IPS-11a (cell line): ENCODE results near the gene C5orf22.
"Not testable (repeated sequence)": the region's sequence is repeated elsewhere in the genome, so short reads cannot be mapped to it uniquely, and the experiment has no call there.

Experiments
- H3K4me3 ChIP-seq: one replicate; pipeline ENCODE4 v1.5.1; 2013; ENCODE audit warnings: low read depth, low read length, control low read depth

C5orf22 gene

GRCh38 chr5:31551878-31552277, 19.8 kb downstream of the C5orf22 start:
- H3K4me3 ChIP-seq, result no peak overlapping the region

GRCh38 chr5:31553863-31554262, 21.8 kb downstream of the C5orf22 start:
- H3K4me3 ChIP-seq, result no peak overlapping the region

DNA sequence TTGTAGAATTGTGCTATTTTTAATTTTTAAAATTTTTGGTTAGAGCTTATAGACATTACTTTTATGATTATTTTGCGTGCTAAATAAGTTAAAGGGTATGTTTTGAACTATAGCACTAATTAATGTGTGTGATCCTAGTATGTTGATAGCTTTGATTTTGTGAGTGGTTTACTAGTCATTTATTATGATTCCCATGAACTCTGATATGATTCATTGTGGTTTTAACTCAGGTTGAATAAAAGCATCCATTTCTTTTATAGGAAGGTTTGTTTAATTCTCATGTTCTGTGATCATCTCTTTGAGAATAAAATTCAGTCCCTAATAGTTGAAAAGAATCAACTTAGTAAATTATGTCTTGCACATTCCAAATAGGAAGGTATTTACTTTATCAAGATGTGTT, 22.5 kb downstream of the C5orf22 start:
- H3K4me3 ChIP-seq, result no peak overlapping the region

DNA sequence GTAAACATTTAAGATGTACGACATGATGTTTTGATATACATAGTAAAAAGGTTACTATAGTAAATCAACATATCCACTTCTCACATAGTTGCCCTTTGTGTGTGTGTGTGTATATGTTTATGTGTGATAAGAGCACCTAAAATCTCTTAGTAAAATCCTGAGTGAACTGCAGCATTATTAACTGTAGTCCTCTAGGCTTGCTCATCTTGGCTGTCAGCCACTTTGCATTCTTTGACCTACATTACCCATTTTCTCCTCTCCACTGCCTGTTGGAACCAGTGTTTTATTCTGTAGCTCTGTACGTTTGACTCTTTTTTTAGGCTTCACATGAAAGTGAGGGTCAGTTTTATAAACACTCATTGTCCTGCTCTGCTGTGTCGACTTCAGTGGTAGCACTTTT, 24.4 kb downstream of the C5orf22 start:
- H3K4me3 ChIP-seq, result no peak overlapping the region

DNA sequence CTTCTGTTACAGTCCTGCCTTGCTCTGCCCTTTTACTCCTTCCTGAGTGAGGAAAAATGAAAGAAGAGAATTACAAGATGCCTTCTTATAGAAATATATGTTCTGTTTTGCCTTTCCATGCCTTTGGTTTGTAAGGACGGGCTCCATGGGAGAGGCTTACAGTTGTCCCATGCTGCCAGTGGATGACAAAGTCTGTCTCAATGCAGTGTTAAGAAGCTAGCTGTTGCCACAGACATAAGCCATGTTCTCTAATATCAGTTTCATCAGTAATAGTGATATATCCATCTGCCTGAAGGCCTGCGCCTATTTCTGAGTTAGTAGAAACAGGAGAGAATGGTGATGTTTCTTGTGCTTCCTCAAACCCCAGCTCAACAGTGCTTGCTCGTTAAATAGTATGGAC, 27.8 kb downstream of the C5orf22 start:
- no peak overlapping the region for H3K4me3 ChIP-seq

- H3K4me3 ChIP-seq, result no peak overlapping the region
These were observed 29.8 kb downstream of the C5orf22 start for GRCh38 chr5:31561946-31562345.

DNA sequence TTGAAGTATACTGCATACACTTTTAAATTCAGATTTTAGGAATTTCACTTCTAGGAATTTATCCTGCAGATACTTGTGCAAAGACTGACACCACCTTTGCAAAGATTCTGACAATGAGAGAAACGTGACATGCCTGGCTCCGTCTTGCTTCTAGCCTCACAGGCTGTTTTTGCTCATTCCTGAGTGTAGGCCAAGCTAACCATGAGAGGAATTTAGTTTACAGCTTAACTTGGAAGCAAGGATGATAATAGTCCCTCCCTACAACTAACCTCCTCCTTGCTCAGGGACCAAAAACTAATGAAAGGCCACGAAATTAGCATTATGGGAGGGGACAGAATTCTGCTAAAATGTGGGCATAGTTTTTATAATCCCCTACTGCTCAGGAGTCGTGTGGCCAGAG, 31.1 kb downstream of the C5orf22 start:
- H3K4me3 ChIP-seq, result no peak overlapping the region

DNA sequence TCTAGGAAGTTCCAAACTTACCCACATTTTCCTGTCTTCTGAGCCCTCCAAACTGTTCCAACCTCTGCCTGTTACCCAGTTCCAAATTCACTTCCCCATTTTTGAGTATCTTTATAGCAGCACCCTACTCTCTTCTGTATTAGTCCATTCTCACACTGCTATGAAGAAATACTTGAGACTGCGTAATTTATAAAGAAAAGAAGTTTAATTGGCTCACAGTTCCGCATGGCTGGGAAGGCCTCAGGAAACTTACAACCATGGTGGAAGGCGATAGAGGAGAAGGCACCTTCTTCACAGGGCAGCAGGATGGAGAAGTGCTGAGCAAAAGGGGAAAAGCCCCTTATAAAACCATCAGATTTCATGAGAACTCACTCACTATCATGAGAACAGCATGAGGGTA, 34.3 kb downstream of the C5orf22 start:
- not testable (repeated sequence) for H3K4me3 ChIP-seq

GRCh38 chr5:31568302-31568835, 36.3 kb downstream of the C5orf22 start:
- H3K4me3 ChIP-seq, result no peak overlapping the region

DNA sequence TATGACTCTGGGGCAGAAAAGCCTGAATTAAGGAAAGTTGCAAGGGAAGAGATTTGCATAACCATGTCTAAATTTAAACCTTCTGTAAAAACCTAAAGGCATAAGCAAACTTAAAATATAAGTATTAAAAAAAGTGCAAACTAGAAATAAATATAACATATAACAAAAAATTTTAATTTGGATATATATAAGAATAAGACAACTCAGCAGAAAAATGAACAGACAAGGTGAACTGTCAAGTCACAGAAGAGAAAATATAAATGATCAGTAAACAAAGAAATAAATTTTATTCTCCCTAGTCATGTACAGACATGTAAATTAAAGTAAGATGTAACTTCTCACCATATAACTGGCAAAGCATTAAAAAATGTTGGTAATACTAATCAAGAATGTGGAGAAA, 37.0 kb downstream of the C5orf22 start:
- H3K4me3 ChIP-seq, result no peak overlapping the region

DNA sequence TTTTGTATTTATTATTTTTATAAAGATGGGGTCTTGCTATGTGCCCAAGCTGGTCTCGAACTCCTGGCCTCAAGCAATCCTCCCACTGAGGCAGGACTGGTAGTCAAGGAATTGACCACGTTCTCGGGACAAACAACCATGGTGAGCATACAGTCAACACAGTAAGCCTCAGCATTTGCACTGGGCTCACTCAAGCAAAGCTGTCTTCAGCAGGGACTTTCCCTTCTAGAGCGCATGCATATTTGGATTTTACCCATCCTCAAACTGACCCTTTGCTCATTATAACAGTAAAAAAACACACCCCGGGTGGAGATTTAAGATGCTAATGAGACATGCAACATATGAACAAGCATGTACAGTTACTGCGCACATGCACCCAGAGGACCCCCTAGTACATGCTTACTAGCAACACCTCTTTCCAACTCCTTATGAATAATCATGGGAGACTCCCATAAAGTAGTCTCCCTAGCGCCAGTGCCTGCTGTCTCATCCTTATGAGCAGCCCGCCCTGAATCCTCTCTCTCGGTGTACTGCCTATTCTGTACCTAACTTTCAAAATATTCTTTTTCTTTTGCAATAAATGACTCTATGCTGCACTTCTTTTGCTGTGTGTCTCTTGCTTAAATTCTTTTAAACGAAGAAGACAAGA, 41.5 kb downstream of the C5orf22 start:
- H3K4me3 ChIP-seq, result no peak overlapping the region

- no peak overlapping the region for H3K4me3 ChIP-seq
These were observed 42.7 kb downstream of the C5orf22 start for GRCh38 chr5:31574772-31575171.

DNA sequence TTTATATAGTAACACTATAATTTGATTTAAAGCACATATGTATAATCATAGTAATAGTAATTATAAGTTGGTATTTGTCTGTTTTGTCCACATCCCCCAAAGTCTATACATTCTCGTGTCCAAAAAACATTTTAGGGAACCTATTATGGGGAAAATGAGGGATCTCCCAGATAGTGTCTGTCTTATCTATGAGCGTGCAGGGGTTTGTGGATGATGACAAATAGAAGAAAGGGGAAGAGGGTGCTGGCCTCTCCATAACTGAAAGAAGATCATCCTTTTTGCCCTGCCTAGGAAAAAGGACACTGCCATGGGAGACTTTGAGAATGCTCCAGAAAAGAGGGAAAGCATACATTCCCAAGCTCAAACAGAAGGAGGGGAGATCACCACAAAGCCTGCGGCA, 45.3 kb downstream of the C5orf22 start:
- no peak overlapping the region for H3K4me3 ChIP-seq

DNA sequence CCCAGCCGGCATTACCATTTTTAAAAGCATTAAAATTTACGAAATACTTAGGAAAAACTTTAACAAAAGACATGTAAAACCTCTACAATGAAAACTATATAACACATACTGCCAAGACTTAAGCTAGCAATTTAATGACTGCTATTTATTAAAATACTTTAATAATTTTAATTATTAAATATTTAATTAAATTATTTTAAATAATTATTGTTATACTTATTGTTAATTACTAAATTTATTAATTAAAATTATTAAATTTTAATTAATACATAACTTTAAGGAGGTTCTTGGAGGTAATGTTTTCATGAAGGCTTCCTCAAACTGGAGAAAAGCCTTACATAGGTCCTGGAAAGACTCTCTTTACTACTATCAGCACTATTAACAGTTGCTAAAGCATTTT, 47.5 kb downstream of the C5orf22 start:
- H3K4me3 ChIP-seq, result no peak overlapping the region

DNA sequence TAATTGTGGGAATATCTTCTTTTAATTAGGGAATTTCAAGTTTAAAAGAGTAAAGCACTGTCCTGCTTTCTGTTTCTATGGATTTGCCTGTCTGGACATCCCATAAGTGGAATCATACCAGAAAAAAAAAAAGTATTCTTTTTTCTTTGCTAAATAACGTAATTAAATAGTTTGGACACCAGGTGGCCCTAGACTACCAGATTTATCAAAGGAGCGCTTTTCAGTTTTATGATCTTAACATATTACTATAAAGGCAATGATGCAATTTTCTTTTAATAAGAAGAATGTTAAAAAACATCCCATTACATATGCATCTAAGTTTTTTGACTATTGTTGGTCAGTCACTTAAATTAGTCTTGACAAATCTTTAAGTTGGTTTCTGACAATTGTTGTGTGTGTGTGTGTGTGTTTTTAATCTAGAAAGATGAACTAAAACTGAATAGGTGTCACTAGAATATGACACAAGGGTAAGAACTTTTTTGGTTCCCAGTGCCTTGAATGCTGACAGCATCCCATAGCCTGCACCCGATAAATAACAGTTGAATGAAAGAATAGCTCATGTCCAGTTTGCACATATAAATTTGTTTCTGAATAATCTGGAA, 49.5 kb downstream of the C5orf22 start:
- no peak overlapping the region for H3K4me3 ChIP-seq

- no peak overlapping the region for H3K4me3 ChIP-seq
These were observed 51.0 kb downstream of the C5orf22 start for GRCh38 chr5:31583129-31583528.

DNA sequence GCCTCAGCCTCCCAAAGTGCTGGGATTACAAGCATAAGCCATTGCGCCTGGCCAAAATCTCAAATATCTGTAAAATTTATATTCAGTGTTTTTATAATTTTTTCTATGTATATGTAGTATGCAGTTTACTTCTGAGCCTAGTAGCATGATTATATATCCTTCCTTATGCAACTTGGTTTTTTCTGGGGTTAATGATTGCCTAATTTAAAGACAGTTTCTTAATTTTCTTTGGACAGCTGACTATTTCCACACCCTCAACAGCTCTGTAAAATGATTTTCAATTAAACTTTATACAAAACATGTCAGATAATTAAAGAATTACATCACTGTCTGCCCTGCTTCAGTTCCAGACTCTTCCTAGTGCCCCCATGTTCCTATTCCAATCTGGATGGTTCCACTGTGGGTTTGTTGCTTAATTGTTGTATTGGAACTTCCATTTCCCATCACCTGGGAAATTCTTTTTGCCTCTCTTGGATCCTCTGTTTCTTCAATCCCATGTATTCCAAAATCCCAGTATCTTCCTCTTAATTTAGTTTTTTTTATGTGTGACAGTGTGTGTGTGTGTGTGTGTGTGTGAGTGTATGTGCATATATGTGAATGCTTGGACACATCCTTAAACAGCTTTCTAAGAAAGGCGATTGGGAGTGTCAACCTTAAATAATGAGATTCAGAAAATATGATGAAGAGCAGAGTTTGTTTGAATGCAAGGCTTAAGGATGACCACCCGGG, 53.2 kb downstream of the C5orf22 start:
- no peak overlapping the region for H3K4me3 ChIP-seq

DNA sequence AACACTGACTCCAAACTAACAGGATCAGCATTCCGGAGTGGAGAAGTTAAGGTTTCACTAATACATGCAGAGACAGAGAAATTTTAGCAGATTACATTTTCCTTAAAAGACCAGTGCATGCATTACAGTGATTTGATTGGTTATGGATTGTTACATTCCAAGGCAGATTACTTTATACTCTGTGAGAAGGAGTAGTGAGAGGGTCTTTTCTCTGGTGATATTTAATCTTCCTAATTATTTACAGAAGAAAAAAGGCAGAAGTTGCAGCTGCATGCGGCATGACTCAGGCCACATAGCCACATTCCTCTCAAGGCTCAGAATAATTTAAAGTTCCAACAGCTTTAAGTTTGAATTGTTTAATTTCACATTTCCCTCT, 53.8 kb downstream of the C5orf22 start:
- no peak overlapping the region for H3K4me3 ChIP-seq

GRCh38 chr5:31587546-31587945, 55.4 kb downstream of the C5orf22 start:
- no peak overlapping the region for H3K4me3 ChIP-seq

DNA sequence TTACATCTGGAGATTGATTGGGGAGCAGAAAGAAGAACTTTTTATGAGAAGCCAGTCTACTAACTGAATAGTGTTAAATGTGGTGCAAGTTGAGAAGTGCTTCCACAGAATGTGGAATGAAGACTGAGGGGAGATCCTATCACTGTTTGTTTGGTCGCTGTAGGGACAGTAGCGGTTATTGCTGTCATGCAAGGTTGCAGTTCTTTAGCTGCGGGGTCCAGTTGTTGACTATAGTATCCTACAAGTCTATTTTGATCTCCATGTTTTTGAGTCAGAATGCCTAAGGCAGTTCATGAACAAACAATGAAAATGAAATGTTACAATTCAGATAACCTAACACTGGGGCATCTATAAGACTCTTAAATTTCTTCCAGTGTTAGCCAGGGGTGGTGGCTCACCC, 61.6 kb downstream of the C5orf22 start:
- no peak overlapping the region for H3K4me3 ChIP-seq

DNA sequence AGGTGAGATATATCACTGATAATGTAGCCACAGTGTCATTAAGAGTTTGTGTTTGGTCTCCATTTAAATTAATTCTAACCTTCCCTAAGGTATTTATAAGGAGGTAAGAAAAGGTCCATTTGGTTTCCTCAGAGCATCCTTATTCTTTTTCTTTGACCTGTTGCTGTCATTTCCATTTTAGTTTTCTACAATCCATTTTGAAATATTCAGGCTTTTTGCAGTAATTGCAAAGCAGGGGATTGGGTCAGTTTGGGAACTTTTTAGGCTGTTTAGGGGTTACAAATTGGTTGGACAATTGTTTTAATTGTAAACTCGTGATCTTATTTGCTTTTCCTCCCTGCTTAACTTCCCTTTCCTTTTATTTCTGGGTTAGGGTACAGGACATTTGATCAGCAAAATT, 64.3 kb downstream of the C5orf22 start:
- no peak overlapping the region for H3K4me3 ChIP-seq
